Endodermal cell (in vitro differentiated cells): ENCODE results near the gene SNRNP40. TPM values are rescaled to one million over a fixed set of nuclear protein-coding genes. Genes with fewer than 3 reads are reported as not detected.

Experiments
- DNase-seq: peaks from one replicate; pipeline ENCODE4 v3.0.0-alpha.2; 2017
- H3K27ac ChIP-seq: 2 replicates; pipeline ENCODE4 v1.5.1; 2013; ENCODE audit warnings: mild to moderate bottlenecking, low read depth, low read length, moderate library complexity
- H3K27me3 ChIP-seq: 2 replicates; pipeline ENCODE4 v1.6.1; 2013; ENCODE audit warnings: mild to moderate bottlenecking, low read length, moderate library complexity; ENCODE audit not compliant: insufficient read depth, control insufficient read depth, poor library complexity, severe bottlenecking
- H3K36me3 ChIP-seq: 2 replicates; pipeline ENCODE4 v1.7.0; 2013; ENCODE audit warnings: mild to moderate bottlenecking, low read length, moderate library complexity; ENCODE audit not compliant: control insufficient read depth, insufficient read depth
- H3K4me1 ChIP-seq: one replicate; pipeline ENCODE4 v1.7.0; 2013; ENCODE audit warnings: low read length; ENCODE audit not compliant: control insufficient read depth, insufficient read depth
- H3K4me3 ChIP-seq: 2 replicates; pipeline ENCODE4 v1.5.1; 2013; ENCODE audit warnings: mild to moderate bottlenecking, low read length, moderate library complexity
- H3K9ac ChIP-seq: 2 replicates; pipeline ENCODE4 v1.6.1; 2013; ENCODE audit warnings: mild to moderate bottlenecking, low read length, moderate library complexity; ENCODE audit not compliant: poor library complexity, severe bottlenecking; ENCODE audit errors: extremely low read depth
- H3K9me3 ChIP-seq: 2 replicates; pipeline ENCODE4 v1.6.1; 2013; ENCODE audit warnings: mild to moderate bottlenecking, low read length, moderate library complexity; ENCODE audit not compliant: control insufficient read depth
- H3K27ac Mint-ChIP-seq: 2 replicates; pipeline ENCODE4 v1.8.0; 2020; ENCODE audit warnings: mixed read lengths
- H3K27me3 Mint-ChIP-seq: 2 replicates; pipeline ENCODE4 v1.8.0; 2021; ENCODE audit warnings: mild to moderate bottlenecking, mixed read lengths; ENCODE audit not compliant: insufficient read depth
- H3K36me3 Mint-ChIP-seq: 2 replicates; pipeline ENCODE4 v1.8.0; 2020; ENCODE audit warnings: low read depth, mixed read lengths
- H3K4me1 Mint-ChIP-seq: 2 replicates; pipeline ENCODE4 v1.8.0; 2020; ENCODE audit warnings: mixed read lengths
- H3K4me3 Mint-ChIP-seq: 2 replicates; pipeline ENCODE4 v1.8.0; 2020; ENCODE audit warnings: mild to moderate bottlenecking, moderate library complexity, mixed read lengths
- H3K9me3 Mint-ChIP-seq: 2 replicates; pipeline ENCODE4 v1.8.0; 2020; ENCODE audit warnings: mild to moderate bottlenecking, mixed read lengths
- WGBS, 2 experiments: methylation state at CpG; one replicate each; pipeline versions ENCODE4 v1.1.5 to v1.1.7; 2013; ENCODE audit warnings: missing lambda C conversion rate in 2 of 2, mixed read lengths in 1 of 2; ENCODE audit not compliant: insufficient coverage in 1 of 2, insufficient read length in 1 of 2; 5-methylcytosine and 5-hydroxymethylcytosine counted together
- total RNA-seq, 2 donors: library from RNA; stranded (reverse); fragmentation: NEBNext Ultra II Directional in 1 of 2; extraction: Animal tissue kit (Norgen Biotek cat#: 25700) in 1 of 2; gene quantifications; 2 replicates in 1 of 2; 3 replicates in 1 of 2; pipeline ENCODE4 v1.2.1, GENCODE V29; 2021
- TF ChIP-seq, protein P1 (sequence below): fragments of 200-600 bp; sonication (generic); conservative IDR thresholded peaks from 2 replicates; pipeline ENCODE4 v1.5.0; 2021; ENCODE audit warnings: antibody characterized with exemption, mild to moderate bottlenecking

SNRNP40 gene
- total RNA-seq, 2 donors from 2014 or later = 98.6 to 141 TPM

DNA sequence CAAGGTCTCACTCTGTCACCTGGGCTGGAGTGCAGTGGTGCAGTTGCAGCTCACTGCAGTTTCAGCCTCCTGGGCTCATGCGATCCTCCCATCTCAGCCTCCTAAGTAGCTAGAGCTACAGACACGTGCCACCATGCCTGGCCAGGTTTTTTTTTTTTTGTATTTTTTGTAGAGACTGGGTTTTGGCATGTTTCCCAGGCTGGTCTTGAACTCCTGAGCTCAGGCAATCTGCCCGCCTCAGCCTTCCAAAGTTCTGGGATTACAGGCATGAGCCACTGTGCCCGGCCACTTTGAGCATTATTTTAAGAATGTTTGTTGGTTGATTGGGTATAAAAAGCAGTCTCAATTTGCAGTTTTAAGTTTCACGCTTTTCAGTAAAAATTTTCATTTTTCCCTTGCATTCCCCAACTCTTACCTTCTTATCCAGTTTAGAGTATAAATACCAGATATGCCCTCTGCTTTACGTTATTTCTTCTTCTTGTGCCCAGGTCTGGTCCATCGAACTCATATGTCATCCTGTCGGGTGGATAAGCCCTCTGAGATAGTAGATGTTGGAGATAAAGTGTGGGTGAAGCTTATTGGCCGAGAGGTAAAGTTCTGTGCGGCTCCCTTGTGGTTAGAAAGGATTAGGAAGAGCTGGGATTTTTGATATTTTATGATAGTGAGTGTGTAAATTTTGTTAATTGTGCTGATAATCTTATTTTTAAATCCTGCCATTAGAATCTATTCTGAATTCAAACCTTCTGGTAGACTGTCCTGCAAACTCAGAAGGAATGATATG, 40.3 kb upstream of the SNRNP40 start:
- Histone ChIP-seq H3K4me3 (no peak overlapping the region), H3K4me1 (no peaks in the 10 kb centered on the region), H3K9me3 (no peaks in the 10 kb centered on the region), H3K9ac (no peak overlapping the region), H3K36me3 (peaks cover 29% of the 10 kb centered on the region), H3K27me3 (no peaks in the 10 kb centered on the region), H3K27ac (no peak overlapping the region)
- Mint-ChIP-seq H3K4me3 (no peak overlapping the region), H3K27me3 (no peaks in the 10 kb centered on the region), H3K9me3 (no peaks in the 10 kb centered on the region), H3K27ac (no peak overlapping the region), H3K4me1 (no peaks in the 10 kb centered on the region), H3K36me3 (peaks cover 29% of the 10 kb centered on the region)
- 85 to 92% methylated on average over 4 to 10 of the region's 10 CpGs for WGBS, 2 experiments
- TF ChIP-seq, protein P1, sequence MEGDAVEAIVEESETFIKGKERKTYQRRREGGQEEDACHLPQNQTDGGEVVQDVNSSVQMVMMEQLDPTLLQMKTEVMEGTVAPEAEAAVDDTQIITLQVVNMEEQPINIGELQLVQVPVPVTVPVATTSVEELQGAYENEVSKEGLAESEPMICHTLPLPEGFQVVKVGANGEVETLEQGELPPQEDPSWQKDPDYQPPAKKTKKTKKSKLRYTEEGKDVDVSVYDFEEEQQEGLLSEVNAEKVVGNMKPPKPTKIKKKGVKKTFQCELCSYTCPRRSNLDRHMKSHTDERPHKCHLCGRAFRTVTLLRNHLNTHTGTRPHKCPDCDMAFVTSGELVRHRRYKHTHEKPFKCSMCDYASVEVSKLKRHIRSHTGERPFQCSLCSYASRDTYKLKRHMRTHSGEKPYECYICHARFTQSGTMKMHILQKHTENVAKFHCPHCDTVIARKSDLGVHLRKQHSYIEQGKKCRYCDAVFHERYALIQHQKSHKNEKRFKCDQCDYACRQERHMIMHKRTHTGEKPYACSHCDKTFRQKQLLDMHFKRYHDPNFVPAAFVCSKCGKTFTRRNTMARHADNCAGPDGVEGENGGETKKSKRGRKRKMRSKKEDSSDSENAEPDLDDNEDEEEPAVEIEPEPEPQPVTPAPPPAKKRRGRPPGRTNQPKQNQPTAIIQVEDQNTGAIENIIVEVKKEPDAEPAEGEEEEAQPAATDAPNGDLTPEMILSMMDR = no peak
- no peak for DNase-seq

GRCh38 chr1:31335007-31335406, 38.4 kb upstream of the SNRNP40 start:
- peak; percentile 48 for DNase-seq
- TF ChIP-seq, protein P1 = peak; percentile 78
- Mint-ChIP-seq H3K27ac (no peak overlapping the region), H3K27me3 (no peaks in the 10 kb centered on the region), H3K36me3 (peaks cover 36% of the 10 kb centered on the region), H3K4me1 (no peaks in the 10 kb centered on the region), H3K4me3 (no peak overlapping the region), H3K9me3 (no peaks in the 10 kb centered on the region)
- no peaks in the 10 kb centered on the region for H3K4me1 ChIP-seq
- no peak overlapping the region for H3K27ac ChIP-seq
- H3K36me3 ChIP-seq = peaks cover 21% of the 10 kb centered on the region
- no peaks in the 10 kb centered on the region for H3K9me3 ChIP-seq
- H3K9ac ChIP-seq = no peak overlapping the region
- H3K4me3 ChIP-seq = no peak overlapping the region
- no peaks in the 10 kb centered on the region for H3K27me3 ChIP-seq

DNA sequence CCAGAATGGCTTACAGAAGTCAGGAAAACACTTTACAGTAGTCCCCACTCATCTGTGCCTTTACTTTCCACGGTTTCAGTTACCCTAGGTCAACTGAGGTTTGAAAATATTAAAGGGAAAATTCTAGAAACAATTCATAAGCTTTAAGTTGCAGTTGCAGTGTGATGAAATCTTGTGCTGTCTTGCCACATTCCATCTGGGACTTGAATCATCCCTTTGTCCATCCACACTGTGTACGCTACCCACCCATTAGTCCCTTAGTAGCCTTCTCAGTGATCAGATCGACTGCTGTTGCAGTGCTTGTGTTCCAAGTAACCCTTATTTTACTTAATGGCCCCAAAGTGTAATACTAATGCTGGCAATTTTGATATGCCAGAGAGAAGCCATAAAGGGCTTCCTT, 30.8 kb upstream of the SNRNP40 start:
- no peak overlapping the region for H3K27ac ChIP-seq
- no peaks in the 10 kb centered on the region for H3K9me3 Mint-ChIP-seq
- no peak overlapping the region for H3K9ac ChIP-seq
- H3K4me3 ChIP-seq = no peak overlapping the region
- no peak for DNase-seq
- H3K4me3 Mint-ChIP-seq = no peak overlapping the region
- no peaks in the 10 kb centered on the region for H3K4me1 Mint-ChIP-seq
- H3K36me3 Mint-ChIP-seq = peaks cover 24% of the 10 kb centered on the region
- TF ChIP-seq, protein P1 = no peak
- H3K27me3 Mint-ChIP-seq = no peaks in the 10 kb centered on the region
- H3K4me1 ChIP-seq = no peaks in the 10 kb centered on the region
- H3K27me3 ChIP-seq = no peaks in the 10 kb centered on the region
- H3K27ac Mint-ChIP-seq = no peak overlapping the region
- H3K36me3 ChIP-seq = peaks cover 10% of the 10 kb centered on the region
- H3K9me3 ChIP-seq = no peaks in the 10 kb centered on the region
- WGBS, 2 experiments = 92 to 100% methylated on average over 3 of the region's 3 CpGs
